ENCODE measurements around the gene ARL13B.
"Not testable (repeated sequence)": the region's sequence is repeated elsewhere in the genome, so short reads cannot be mapped to it uniquely, and the experiment has no call there.

ARL13B gene

DNA sequence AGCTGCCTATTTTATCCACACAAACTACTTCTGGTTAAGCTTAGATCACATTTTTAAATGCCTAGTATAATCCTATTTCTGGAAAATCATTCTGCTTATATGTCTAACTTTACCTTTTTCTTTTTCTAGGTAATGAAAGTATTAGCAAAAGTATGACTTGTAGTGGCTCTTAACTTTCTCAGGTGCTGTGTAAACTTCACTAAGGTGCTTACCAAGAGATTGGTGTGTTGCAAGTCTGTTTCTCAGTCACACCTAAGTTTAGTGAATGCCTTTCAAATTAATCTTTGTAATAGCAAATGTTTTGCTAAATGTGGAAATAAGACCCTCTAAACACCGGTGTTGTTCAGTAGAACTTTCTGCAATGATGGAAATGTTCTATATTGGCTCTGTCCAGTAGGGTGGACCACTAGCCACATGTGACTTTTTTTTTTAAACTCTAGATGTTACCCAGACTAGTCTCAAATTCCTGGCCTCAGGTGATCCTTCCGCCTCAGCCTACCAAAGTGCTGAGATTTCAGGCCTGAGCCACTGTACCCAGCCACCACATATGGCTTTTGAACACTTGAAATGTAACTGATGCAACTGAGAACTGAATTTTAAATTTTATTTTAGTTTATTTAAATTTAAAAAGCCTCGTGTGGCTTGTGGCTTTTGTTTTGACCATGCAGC lies 22.0 kb downstream of the ARL13B start:
- no peak for DNase-seq

DNA sequence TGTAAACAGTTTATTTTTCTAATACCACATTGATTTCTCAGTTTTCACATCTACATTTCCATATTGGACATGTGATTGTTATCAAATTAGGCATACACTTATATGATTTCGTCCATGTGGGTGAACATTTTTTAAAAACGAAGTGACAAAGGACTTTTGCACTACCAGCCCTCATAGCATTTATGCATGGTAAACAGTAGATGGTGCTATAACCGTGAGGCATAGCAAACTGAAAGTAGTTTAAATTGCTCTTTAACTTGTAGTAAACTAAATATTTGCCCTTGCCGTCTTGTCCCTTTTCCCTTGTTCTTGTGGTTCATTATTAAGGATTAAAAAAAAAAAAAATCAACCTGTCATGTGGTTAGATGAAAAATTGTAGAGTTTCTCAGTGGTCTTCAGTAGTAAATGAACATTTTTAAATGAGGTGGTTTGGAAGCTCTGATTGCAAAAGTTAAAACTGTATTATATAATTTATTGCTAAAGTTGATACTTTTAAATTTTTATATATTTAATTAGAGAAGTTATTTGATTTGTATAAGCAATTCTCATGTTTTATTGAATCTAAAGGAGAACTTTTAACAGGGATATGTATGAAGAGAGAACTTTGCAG lies 24.5 kb downstream of the ARL13B start:
- no peak for DNase-seq

DNA sequence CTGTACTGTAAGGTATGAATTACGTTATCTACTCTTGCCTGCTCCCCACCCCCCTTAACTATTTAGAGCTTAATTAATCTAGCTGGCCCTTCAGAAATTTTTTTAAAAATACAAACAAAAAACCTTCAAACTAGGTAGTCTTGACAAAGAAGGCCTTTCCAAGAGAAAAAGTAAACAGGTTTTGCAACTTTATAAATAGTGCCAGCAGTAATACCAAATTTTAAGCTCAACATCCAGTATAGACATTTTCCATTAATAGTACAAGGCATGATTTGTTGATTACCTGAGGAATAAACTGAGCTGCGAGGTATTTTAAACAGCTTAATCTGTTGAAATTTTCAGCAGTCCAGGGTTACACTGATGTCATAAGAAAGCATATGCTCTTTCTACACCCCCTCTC lies 28.3 kb downstream of the ARL13B start:
- DNase-seq, result no peak

DNA sequence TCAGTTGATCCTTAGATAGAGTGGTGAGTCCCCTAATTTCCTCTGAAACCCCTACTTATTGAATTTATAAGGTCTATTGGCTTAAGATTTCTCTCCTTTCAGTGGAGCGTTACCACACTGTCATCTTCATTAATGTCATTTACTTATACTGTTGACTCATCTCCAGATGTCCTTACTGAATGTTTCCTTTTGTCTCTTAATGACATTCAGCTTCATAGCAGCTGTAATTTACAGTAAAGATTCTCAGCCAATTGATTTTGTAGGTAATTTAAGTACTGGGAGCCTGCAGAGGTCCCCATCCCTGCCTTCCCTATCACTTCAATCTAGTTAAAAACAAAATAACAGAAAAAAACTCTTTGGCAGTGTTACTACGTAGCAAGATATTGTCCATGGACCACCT lies 29.7 kb downstream of the ARL13B start:
- no peak for DNase-seq

DNA sequence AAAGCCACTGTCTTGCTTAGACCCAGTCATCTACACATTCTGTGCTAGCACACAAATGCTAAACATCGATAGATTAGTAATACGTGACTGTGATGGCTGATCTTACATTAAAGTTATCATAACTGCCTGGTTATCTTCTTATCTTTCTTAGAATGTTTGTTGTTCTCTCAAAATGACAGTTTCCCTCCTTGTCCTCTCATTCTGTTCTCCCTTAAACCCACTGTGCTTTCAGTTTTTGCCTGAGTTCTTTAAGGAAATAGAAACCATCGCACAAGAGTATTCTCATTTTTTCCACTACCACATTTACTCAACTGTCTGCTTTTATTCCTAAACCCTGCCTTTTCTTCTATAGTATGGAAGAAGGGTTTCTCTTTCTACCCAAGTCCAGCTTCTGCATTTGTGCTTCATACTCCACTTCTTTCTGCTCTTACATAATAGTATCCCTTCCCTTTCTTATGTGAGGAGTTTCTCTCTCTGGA lies 31.3 kb downstream of the ARL13B start:
- DNase-seq, result no peak

DNA sequence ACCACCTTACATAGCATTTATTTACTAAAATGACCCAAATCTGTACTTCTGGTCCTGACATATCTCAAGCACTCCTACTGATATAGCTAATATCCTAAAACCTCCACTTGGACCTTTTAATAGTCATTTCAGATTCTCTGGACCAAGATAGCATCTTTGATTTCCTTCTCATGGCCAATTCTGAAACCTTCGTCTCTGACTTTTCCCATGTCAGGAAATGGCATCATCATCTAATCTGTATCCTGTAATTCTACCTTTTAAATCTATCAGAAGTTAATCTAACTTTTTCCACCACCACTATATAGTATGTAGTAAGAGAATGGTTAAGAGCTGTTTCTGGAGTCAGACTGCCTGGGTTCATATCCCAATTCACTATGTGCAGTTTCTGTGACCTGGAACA lies 32.2 kb downstream of the ARL13B start:
- no peak for DNase-seq

DNA sequence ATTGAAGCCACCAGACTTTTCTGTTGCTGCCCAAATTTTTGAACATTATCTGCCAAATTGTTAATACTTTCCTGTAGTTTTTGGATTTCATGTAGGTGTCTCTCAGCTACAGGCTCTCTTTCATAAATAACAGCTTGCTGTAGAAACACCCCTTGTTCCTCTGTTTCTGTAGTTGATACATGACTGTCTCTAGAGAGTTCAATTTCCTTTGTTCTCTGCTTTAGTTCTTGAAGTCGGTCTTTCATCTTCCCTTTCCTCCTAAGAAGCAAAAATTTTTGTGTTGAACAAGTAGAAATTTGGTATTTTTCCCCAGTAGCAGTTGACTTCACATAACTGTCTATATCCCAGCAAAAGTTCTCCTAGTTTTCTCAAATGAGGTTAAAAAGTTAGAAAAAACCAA lies 35.1 kb downstream of the ARL13B start:
- no peak for DNase-seq

DNA sequence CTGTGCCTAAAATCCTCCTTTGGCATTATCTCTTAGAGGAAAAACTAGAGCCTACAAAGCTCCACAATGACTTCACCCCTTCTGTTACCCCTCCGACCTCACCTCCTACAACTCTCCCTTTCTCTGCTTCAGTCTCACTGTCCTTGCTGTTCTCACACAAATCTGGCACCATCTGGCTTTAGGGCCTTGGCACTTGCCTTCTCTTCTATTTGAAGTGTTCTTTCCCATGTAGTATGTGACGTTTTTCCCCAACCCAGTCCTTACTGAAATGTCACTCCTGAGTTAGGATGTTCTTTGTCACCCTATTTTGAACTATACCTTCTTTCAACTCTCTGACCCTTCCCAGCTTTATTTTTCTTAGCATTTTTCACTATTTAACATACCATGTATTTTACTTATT lies 39.7 kb downstream of the ARL13B start:
- DNase-seq, result no peak

DNA sequence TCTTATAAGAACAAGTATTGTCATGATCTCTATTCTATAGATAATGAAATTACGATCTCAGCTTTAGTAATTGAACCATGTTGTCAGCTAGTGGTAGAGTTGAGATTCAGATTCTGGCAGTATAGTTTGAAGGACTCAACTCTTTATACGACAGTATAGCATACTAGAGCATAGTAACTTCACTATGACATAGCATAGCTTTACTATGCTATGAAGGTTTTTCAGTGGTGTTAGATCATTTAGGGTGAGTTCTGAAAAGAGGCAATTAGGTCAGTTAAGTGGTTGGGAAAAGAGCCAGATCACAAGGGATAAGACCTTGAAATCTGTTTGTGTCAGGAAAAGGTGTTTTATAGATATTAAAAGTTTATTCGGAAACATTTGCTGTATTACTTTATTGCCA lies 40.3 kb downstream of the ARL13B start:
- no peak for DNase-seq

DNA sequence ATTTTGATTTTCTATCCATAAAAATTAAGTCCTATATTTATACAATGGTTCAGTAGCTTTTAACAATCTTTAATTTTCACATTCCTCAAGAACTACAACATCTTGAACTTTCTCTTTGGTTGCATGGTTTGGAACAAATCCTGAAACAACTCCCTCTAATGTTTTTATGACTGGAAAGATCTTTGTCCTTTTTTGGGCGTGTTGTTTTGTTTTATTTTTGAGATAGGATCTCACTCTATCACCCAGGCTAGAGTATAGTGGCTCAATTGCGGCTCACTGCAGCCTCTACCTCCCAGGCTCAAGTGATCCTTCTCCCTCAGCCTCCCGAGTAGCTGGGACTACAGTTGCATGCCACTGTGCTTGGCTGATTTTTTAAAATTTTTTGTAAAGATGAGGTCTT lies 44.4 kb downstream of the ARL13B start:
- no peak for DNase-seq

DNA sequence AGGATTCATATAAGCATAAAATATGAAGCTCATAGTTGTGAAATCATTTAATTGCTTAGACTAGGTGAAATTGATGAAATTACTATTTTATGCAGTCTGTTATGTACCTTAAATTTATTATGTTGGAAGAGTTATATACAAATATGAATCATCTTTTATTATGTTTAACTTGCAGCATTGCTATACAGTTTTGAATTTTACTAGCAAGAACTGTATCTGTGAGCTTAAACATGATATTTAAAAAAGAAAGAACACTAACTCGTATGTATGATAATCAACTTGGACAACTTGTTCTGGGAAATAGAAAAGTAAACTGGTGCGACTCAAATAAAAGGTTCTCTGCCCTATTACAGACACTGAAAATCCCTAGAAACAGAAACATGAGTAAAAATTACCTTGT lies 46.7 kb downstream of the ARL13B start:
- no peak for DNase-seq

DNA sequence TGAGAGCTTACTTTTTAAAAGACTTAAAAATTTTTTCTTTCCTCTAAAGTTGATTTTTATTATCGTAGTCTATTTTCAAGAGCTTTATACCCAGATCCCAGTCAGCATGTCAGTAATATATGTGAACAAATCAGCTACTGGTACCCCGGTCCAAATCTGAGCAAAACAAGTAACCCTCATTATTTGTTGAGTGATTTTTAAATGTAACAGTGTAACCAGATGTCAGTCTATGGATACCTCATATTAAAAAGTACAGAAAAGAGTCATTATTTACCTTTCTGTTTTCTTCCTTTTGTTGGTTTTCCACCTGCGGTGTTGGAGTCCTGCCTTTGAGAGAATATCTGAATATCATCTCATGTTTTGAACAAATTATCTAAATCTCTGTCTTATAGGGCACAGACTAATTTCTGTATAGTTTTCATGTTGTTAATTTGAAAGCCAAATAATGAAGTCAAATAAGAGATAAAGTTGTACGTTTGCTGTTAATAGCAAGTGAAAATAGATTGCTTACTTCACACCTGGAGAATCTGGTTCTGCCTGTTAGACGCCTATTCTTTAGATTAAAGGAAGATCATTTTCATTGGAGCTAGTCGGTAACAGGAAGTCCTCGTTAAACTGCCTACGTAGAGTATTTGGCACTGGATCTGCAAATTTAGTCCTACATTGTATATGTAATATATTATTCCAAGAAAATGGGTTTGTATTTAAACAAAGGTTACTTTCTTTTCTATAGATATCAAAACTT lies 48.3 kb downstream of the ARL13B start, which contains the start of gene STX19:
Gene STX19, minus strand, starts transcription at position 505 of the 745 bp plus-strand sequence. CDS start 13,328 bp downstream, outside the sequence.
- DNase-seq, result no peak

DNA sequence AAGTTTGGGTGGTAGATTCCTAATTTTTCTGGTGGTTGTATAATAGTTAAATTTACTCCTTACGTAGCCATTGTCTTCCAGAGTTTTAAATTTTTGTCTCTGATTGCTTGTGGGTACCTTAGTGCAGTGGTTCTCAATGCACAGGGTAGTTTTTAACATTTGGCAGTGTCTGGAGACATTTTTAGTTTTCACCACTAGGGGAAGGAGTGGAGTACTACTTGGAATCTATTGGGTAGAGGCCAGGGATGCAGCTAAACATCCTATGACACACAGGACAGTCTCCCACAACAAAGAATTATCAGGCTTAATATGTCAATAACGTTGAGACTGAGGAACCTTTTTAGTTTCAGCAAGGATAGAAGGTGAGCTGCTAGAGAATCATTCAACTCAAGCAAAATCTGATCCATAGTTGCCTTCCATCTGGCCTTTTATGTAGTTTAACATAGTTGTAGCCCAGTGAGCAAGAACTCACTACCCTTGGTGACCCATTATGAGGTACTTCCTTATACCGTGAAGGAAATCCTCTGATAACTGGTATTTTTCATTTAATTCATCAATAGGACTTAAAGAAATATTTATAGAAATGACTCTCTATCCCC lies 57.1 kb downstream of the ARL13B start:
- no peak for DNase-seq

DNA sequence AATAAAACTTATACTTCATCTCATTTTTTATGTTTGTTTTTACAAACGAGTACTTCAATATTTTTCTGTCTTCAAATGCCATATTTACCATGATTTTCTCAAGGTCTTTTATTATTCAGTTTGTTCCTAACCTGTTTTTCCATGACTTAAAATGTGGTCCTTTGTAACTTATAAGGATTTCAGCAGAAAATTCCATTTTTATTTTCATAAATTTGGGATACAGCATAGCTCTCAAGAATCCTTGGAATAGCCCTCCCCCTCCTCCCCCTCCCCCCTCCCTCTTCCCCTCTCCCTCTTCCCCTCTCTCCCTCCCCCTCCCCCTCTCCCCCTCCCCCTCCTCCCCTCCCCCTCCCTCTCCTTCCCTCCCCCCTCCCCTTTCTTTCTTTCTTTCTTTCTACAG lies 63.3 kb downstream of the ARL13B start:
- no peak for DNase-seq

DNA sequence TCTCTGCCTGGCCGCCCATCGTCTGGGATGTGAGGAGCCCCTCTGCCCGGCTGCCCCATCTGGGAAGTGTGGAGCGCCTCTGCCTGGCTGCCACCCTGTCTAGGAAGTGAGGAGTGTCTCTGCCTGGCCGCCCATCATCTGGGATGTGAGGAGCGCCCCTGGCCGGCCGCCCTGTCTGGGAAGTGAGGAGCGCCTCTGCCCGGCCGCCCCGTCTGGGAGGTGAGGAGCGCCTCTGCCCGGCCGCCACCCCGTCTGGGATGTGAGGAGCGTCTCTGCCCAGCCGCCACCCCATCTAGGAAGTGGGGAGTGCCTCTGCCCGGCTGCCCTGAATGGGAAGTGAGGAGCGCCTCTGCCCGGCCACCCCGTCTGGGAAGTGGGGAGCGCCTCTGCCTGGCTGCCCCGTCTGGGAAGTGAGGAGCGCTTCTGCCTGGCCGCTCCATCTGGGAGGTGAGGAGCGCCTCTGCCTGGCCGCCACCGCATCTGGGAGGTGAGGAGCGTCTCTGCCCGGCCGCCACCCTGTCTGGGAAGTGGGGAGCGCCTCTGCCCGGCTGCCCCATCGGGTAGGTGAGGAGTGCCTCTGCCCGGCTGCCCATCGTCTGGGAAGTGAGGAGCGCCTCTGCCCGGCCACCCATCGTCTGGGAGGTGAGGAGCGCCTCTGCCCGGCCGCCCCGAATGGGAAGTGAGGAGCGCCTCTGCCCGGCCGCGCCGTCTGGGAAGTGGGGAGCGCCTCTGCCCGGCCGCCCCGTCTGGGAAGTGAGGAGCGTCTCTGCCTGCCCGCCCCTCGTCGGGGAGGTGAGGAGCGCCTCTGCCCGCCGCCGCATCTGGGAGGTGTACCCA lies 64.4 kb downstream of the ARL13B start:
- not testable (repeated sequence) for DNase-seq

DNA sequence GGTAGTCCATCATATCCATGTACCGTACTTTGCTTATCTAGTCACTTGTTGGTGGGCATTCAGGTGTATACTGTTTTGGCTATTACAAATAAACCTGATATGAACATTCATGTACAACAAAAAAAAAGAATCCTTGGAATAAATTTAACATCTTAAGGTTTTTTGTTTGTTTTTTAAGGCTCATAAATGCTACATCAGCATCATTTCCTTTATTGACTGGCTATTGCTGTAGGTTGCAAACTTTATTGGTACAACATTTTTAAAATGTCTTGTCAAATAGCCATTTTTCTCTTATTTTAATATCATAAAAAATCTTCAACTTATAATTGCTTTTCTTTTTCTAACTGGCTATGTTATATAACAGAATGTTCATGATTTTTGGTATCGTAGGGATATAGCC lies 66.6 kb downstream of the ARL13B start:
- no peak for DNase-seq

DNA sequence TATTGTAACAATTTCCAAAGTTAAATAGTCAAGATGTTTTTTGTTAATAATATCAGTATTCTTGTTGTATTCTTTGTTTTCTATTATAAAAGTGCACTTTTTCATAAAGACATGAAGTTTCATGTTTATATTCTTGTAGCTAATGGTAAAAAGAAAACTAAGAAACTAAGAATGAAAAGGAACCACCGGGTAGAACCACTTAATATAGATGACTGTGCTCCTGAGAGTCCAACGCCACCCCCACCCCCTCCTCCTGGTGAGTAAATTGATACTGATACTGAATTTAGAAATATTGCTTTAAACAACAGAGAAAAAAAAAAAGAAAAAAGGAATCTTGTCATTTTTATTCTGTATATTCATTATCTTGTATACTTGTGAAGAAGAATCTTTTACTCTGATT lies 69.3 kb downstream of the ARL13B start:
- no peak for DNase-seq

DNA sequence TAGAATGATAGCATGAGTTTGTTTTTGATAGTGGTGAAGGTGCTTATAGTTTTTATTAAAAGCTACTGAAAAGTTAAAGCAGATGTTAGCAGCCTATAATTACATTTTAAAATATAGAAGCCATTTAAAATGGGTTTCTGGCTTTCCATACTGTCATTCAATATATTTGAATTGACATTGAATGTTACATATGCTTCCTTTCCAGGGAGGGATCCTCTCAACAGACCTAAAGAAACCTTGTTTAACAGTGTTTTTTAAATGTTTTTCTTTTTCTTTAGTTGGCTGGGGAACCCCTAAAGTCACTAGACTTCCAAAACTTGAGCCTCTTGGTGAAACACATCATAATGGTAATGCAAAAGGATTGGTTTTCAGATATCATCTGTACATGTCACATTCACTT lies 70.6 kb downstream of the ARL13B start:
- no peak for DNase-seq

DNA sequence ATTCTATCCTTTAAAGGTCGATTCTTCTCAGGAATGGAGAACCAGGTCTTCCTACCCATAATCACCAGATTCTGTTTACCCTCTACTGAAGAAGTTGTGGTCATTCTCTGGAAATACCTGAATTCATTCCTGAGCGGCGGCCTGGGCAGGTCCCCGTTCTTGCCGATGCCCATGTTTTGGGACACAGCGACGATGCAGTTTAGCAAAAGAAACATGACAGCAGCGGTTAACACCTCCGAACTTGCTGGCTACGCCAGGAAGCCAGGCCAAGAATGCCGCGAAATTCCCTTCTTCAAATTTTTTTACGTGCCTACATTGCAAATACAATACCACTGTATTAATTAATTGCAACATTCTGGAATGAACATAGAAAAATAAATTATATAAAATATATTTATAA lies 81.3 kb downstream of the ARL13B start:
- DNase-seq, result no peak

DNA sequence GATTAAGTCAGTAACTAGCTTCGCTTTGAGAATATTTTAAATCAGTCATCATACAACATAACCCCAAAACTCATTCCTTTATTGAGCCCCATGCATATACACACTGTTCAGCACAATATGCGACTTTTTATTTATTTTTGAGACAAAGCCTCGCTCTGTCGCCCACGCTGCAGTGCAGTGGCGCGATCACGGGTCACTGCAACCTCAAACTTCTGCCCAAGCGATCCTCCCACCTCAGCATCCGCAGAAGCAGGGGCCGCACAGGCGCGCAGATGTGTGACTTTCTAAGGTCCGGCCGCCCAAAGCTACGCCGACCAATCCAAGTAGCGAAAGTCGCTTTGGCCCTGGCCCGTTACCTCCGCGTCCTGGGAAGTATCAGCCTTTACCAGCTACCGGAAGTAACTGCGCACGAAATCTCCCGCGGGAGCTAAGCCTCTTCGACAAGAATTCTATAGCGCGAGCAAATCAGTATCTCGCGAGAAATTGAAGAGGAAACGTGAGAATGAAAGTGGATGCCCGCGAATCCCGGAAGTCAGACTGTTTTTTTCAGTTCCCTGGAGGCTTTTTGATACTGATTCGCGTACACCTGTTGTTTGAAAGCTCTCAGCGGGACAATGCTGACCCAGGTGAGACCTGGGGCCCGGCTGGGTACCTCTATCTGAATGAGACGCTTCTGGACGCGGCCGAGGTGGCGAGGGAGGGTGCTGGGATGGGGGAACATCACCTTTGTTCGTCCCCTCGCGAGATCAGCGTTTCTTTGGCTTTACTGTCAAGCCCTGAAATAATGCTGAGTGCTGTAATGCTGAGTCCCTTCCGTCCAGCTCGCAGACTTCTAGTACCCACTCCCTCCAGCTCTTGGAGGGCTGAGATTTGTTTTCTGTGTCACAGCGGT lies 82.8 kb downstream of the ARL13B start, which contains the start of the genes DHFR2 and NSUN3:
Gene DHFR2, minus strand, starts transcription at position 404 of the 892 bp plus-strand sequence. CDS start 1,405 bp downstream, outside the sequence.
Gene NSUN3, plus strand, starts transcription at position 549 of the 892 bp plus-strand sequence. Its CDS starts 66 bp downstream, at position 615.
- DNase-seq, result peak; percentile 96

DNA sequence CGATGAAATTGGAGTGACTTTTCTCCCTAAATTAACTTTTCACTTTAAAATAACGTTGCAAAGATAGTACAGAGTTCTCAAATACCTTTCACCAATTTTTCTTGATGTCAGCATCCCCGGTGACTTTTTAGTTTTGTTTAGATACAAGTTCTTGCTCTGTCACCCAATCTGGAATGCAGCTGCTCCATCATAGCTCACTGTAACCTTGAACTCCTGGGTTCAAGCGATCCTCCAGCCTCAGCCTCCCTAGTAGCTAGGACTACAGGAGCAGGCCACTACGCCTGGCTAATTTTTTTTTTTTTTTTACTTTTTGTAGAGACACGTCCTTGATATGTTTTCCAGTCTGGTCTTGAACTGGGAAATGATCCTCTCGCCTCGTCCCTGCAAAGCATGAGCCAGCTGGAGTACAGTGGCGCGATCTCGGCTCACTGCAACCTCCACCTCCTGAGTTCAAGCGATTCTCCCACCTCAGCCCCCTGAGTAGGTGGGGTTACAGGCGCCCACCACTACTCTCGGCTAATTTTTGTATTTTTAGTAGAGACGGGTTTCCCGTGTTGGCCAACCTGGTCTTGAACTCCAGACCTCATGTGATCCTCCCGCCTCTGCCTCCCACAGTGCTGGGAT lies 83.7 kb downstream of the ARL13B start:
- DNase-seq, result no peak

All from left hindlimb (tissue), 1 donor.